D721Med (cell line): ENCODE results near the gene PNMT.
A peak's percentile ranks its signal among the peaks of the same experiment; 100 is the strongest.

Source experiments
- DNase-seq: peaks from one replicate; pipeline ENCODE4 v3.0.0; 2011; ENCODE audit warnings: low spot score; ENCODE audit not compliant: insufficient read length
- FAIRE-seq: peaks from 2 replicates; lab custom pipeline; 2011; peaks lifted over from hg19 to GRCh38; lab: Jason Lieb, UNC
- TF ChIP-seq, protein P1 (sequence below): IDR thresholded peaks from 2 replicates; pipeline ENCODE4 v1.5.1; 2012; ENCODE audit warnings: mild to moderate bottlenecking, control low read depth; ENCODE audit not compliant: insufficient read depth; ENCODE audit errors: missing control alignments

PNMT gene

DNA sequence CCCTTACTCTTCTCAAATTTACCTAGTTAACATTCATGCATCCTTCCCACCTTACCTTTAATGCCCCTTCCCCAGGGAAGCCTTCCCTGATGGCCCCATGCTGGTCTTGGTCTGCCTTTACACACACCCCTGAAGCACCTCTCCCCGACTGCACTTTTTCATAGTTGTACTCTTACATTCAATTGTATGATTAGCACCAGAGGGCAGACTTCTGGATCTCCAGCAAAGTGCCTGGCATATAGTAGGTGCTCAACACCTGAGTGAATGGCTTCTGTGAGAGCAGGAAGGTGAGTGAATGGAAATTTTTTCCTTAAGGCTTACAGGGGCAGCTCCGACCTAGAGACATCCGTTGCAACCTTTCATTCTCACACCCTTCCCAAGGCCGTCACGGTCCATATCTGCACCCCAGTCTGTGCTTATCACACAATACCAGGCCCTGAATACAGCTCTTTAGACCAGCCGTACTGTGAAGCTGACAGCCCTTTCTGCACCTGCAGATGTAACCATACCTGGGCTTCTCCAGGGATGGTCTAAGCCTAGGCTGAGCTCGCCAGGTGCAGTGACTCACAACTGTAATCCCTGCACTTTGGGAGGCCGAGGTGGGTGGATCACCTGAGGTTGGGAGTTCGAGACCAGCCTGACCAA lies 15.2 kb downstream of the PNMT start:
- TF ChIP-seq, protein P1, sequence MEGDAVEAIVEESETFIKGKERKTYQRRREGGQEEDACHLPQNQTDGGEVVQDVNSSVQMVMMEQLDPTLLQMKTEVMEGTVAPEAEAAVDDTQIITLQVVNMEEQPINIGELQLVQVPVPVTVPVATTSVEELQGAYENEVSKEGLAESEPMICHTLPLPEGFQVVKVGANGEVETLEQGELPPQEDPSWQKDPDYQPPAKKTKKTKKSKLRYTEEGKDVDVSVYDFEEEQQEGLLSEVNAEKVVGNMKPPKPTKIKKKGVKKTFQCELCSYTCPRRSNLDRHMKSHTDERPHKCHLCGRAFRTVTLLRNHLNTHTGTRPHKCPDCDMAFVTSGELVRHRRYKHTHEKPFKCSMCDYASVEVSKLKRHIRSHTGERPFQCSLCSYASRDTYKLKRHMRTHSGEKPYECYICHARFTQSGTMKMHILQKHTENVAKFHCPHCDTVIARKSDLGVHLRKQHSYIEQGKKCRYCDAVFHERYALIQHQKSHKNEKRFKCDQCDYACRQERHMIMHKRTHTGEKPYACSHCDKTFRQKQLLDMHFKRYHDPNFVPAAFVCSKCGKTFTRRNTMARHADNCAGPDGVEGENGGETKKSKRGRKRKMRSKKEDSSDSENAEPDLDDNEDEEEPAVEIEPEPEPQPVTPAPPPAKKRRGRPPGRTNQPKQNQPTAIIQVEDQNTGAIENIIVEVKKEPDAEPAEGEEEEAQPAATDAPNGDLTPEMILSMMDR, result no peak
- no peak for DNase-seq
- no peak for FAIRE-seq

DNA sequence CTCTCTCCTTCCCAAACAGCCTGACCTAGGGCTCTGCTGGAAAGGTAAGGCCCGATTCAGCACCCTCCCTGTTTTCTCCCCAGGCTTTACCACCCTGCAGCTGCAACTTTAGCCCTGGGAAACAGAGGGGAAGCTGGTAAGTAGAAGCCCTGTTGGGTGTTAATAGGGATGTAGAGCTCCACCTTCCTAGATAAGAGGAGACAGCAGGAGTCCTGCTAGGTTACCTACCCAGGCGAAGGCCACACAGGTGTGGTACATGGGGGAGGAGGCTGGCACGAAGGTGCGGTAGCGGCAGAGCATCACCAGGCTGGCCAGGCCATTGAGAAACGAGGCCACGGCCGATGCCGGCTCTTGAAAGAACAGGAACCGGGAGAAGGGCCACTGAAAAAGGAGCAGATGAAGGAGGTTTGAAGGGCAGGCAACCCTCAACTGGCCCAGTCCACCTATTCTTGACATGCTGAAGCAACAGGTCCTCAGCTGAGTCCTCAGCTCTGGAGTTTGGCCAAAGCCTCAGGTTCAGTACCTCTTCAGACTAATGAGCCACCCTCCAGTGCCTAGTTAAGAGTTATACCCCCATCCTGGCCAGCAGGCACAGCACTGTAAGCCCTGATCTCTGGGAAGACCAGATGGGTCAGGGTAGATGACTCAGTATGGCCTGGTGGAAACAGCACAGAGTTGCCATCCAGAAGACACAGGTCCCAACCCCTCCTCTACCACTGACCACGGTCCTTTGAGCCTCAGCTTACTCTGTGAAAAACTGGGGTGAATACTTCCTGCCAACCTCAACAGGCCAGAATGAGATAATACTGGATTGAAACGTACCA lies 16.3 kb downstream of the PNMT start:
- FAIRE-seq (no peak), DNase-seq (no peak)
- TF ChIP-seq, protein P1, result no peak

DNA sequence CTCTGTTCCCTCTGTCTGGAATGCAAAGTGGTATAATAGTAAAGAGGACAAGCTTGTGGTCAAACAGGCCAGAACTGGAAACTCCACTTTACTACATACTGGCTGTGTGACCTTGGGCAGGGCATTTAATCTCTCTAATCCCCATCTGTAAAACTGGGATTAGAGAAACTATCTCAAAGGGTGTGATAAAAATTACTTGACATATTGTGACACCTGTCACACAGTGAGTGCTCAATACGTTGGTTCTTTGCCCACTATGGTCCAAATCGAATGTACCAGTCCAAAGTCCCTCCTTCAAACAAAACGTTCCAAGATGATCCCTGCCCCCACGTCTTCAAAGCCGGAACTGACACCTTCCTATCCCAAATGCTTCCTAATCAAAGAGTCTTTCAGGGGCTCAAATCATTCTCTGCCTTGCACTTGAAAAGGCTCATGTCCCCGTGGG lies 18.9 kb downstream of the PNMT start:
- DNase-seq, result no peak
- FAIRE-seq, result no peak
- TF ChIP-seq, protein P1, result no peak

DNA sequence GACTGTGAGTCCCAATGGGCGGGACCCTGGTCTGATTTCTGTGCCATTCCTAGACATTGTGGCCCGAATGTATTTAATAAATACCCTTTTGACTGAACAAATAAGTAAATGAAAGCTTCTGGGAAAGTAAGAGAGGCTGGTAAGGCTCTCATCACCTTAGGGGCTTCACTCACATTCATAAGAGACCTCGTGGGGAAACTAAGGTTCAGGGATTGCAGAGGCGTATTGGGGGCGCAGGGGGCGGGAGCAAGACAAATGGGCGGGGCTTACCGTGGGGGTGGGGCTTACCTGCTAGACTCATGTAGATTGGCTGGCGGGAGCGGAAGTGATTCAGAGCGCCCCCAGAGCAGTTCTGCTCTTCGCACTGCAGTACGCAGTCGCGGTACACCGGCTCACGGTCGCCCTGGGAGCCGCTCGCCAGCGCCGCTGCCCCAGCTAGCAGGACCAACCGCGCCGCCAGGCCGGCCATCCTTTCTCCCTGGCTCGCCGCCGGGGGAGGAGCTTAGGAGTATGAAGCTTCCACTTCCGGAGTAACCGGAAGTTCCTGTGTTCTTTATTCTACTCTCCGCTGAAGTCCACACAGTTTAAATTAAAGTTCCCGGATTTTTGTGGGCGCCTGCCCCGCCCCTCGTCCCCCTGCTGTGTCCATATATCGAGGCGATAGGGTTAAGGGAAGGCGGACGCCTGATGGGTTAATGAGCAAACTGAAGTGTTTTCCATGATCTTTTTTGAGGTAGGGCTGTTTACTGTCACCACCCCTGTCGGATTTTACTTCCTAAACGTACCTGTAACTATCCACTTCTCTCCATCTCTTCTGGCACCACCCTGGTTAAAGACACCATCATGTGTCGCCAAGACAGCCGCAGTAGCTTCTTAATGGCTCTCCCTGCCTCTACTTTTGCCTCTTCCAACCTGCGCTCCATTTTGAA lies 19.6 kb downstream of the PNMT start, which contains the start of gene PGAP3:
PGAP3 (minus strand) TSS at position 512 of the 929 bp plus-strand sequence; CDS start at position 469, 43 bp downstream.
- DNase-seq (peak; percentile 85), FAIRE-seq (no peak)
- TF ChIP-seq, protein P1, result no peak

DNA sequence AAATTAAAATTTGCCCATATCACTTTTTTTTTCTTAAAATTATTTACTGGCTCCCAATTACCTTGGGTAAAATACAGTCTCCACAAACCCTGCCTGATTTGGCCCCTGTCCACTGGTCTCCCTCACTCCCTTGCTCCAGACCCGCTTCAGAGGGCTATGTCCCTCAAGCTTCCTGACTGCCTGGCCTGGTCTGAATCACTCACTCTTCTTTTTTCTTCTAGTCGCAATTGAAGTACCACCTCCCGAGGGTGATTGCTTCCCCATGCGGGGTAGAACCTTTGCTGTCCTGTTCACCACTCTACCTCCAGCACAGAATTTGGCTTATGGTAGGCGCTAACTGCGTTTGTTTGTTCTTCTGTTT lies 20.2 kb downstream of the PNMT start:
- FAIRE-seq (no peak), DNase-seq (no peak)
- TF ChIP-seq, protein P1, result no peak

DNA sequence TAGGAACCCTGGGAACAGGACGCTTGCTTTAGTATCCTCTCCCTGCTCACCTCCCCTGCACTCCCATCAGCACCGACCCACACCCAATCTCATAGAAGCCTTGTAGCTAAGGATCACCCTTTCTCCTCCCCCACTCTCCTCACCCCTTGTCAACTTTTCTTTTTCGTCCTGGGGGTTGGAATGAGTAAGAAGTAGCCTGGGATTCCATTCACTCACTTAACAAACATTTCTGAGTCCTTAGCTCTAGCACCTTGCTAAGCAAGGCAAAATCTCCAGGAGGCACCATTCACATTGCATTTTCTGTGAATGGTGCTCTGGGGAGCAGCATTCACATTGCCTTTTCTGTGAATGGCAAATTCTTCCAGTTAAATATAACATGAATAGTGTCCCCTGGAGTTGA lies 20.7 kb downstream of the PNMT start:
- no peak for FAIRE-seq
- TF ChIP-seq, protein P1, result no peak
- no peak for DNase-seq
